Common myeloid progenitor, CD34-positive (primary cell): ENCODE data around the gene GNAI3.

Experiments
- CTCF ChIA-PET: fragments of 350-600 bp; sonication (Branson Sonifier 250); formaldehyde crosslinking; loops from one replicate; lab custom pipeline; 2021; ENCODE audit warnings: antibody characterized with exemption; lab: Charles Lee
- POLR2A ChIA-PET: fragments of 350-600 bp; sonication (Branson Sonifier 250); formaldehyde crosslinking; loops from one replicate; lab custom pipeline; 2021; ENCODE audit warnings: antibody characterized with exemption; lab: Charles Lee
- DNase-seq, 3 donors: peaks; one replicate each; pipeline versions ENCODE4 v3.0.0 to v3.0.0-alpha.2; 2013
- H3K27ac ChIP-seq, 2 experiments: 1 replicate in 1 of 2; 2 replicates in 1 of 2; pipeline ENCODE4 v1.7.0; 2013; ENCODE audit warnings: inconsistent platforms in 2 of 2, low read length in 2 of 2, mild to moderate bottlenecking in 2 of 2, low read depth in 1 of 2, moderate library complexity in 1 of 2; ENCODE audit not compliant: severe bottlenecking in 2 of 2, insufficient read depth in 1 of 2, poor library complexity in 1 of 2
- H3K27me3 ChIP-seq, 5 experiments: replicated peaks in 2 of 5; 1 replicate in 3 of 5; 2 replicates in 2 of 5; pipeline versions ENCODE4 v1.6.1 to v1.7.0; 2013; ENCODE audit warnings: low read length in 4 of 5, mild to moderate bottlenecking in 2 of 5, moderate library complexity in 2 of 5, inconsistent platforms in 1 of 5; ENCODE audit not compliant: insufficient read depth in 5 of 5, control insufficient read depth in 4 of 5
- H3K36me3 ChIP-seq, 4 experiments: 1 replicate in 2 of 4; 2 replicates in 2 of 4; pipeline versions ENCODE4 v1.6.1 to v1.7.0; 2013; ENCODE audit warnings: low read length in 3 of 4, control low read depth in 1 of 4, mild to moderate bottlenecking in 1 of 4; ENCODE audit not compliant: control insufficient read depth in 4 of 4, insufficient read depth in 4 of 4
- H3K4me1 ChIP-seq, 4 experiments: 1 replicate in 3 of 4; 2 replicates in 1 of 4; pipeline versions ENCODE4 v1.6.1 to v1.7.1; 2013; ENCODE audit warnings: low read length in 3 of 4, mild to moderate bottlenecking in 3 of 4, control low read depth in 1 of 4, inconsistent platforms in 1 of 4, moderate library complexity in 1 of 4; ENCODE audit not compliant: control insufficient read depth in 4 of 4, insufficient read depth in 4 of 4; ENCODE audit errors: control extremely low read depth in 1 of 4
- H3K4me3 ChIP-seq, 7 experiments: 1 replicate in 4 of 7; 2 replicates in 3 of 7; pipeline versions ENCODE4 v1.5.1 to v1.7.0; 2013; ENCODE audit warnings: mild to moderate bottlenecking in 7 of 7, low read length in 6 of 7, moderate library complexity in 6 of 7, inconsistent platforms in 2 of 7, low read depth in 2 of 7, control low read depth in 1 of 7; ENCODE audit not compliant: insufficient read depth in 4 of 7, control insufficient read depth in 1 of 7; ENCODE audit errors: extremely low read depth in 1 of 7
- H3K9me3 ChIP-seq, 5 experiments: 1 replicate in 4 of 5; 2 replicates in 1 of 5; pipeline versions ENCODE4 v1.6.1 to v1.7.1; 2013; ENCODE audit warnings: low read length in 4 of 5, mild to moderate bottlenecking in 2 of 5, inconsistent platforms in 1 of 5, low read depth in 1 of 5, moderate library complexity in 1 of 5; ENCODE audit not compliant: control insufficient read depth in 4 of 5, insufficient read depth in 2 of 5; ENCODE audit errors: control extremely low read depth in 1 of 5
- WGBS: methylation state at CpG from one replicate; pipeline ENCODE4 v1.1.5; 2013; ENCODE audit not compliant: insufficient coverage; 5-methylcytosine and 5-hydroxymethylcytosine counted together

The GNAI3 gene

DNA sequence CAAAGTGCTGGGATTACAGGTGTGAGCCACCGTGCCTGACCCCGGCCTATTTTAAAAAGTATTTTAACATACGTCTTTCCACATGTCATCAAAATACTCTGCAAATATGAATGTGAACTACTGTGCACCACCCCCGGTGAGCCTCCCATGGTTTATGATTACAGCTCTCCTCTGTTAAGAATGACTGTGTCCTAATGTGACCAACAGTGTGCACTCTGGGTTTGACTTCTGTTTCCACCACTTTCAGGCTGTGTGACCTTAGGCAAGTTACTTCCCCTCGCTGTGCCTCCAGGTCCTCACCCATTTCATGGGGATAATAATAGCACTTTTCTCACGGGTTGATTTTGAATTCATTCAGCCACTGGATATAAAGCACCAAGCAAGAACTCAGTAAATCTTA lies 85.9 kb downstream of the GNAI3 start:
- H3K36me3 ChIP-seq: peaks cover 7 to 34% (median 28%) of the 10 kb centered on the region in 4 experiments
- peaks cover 0 to 9% (median 4%) of the 10 kb centered on the region in 4 experiments for H3K4me1 ChIP-seq
- no peaks in the 10 kb centered on the region for H3K9me3 ChIP-seq
- DNase-seq: no peak
- ChIA-PET CTCF (interaction anchor here (0.8 to 25.8 kb wide), 6 partner anchors 12 to 144 kb away, joined by 3 to 430 read pairs (median 156); partner anchors contain the start of genes GNAI3, GPR61 and GSTM4), POLR2A (no interaction called here)
- H3K4me3 ChIP-seq: no peak overlapping the region
- H3K27ac ChIP-seq: no peak overlapping the region
- 82% methylated on average over 4 of the region's 6 CpGs for WGBS
- H3K27me3 ChIP-seq: no peaks in the 10 kb centered on the region

DNA sequence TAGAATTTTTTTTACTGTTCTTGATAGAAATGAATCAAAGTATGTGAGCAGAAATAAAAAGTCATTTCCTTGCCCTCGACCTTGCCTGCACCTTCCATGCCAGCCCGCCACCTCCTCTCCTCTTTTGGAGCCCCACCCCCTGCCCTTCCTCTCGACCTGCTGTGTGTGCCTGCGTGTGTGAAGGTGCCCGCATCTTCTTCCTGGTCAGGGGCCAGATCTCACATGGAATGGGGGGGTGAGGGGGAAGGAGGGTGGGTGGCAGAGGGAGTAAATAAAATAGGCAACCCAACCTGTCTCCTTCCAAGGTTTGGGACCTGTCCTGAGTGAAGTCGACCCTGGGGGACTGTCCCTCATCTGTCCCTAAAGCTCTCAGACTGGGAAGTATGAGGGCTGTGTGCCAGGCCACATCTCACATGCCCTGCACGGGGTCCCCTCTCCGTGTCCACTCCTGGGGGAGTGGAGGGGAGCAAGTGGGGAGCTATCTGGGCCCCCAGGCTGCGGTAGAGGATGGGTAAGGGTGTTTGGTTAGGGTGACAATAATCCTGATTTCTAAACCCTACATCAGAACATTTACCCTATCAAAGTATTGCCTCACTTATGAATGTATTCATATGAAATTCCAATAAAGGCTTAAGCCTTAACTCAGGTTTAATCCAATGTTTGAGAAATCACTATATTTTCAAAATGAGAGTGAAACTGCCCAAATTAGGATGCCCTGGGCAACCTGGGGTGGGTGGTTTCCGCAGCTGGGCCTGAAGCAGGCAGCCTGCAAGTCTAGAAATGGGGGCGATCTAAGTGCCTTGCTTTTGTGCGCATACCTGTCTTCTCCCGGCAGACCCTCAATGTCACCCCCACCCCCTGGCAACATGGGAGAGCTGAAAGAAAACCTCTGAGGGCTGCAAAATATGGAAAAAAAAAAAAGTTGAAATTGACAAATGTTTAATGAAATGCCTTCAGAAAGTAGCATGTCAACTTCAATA lies 86.6 kb downstream of the GNAI3 start:
- H3K4me3 ChIP-seq: no peak overlapping the region
- 60% methylated on average over 2 of the region's 13 CpGs for WGBS
- peak in 1 of 3 donors; percentile 41 for DNase-seq
- H3K9me3 ChIP-seq: no peaks in the 10 kb centered on the region
- peaks cover 0 to 15% (median 8%) of the 10 kb centered on the region in 4 experiments for H3K4me1 ChIP-seq
- CTCF ChIA-PET: interaction anchor here (0.8 to 25.8 kb wide), 11 partner anchors 11 to 376 kb away, joined by 3 to 430 read pairs (median 6); partner anchors contain the start of genes GNAI3, GPR61 and GSTM4
- H3K27me3 ChIP-seq: no peaks in the 10 kb centered on the region
- peaks cover 4 to 27% (median 21%) of the 10 kb centered on the region in 4 experiments for H3K36me3 ChIP-seq
- POLR2A ChIA-PET: interaction anchor here (1.1 kb wide), 1 partner anchor 87 kb away, joined by 3 read pairs; no protein-coding TSS in a partner anchor
- H3K27ac ChIP-seq: no peak overlapping the region

DNA sequence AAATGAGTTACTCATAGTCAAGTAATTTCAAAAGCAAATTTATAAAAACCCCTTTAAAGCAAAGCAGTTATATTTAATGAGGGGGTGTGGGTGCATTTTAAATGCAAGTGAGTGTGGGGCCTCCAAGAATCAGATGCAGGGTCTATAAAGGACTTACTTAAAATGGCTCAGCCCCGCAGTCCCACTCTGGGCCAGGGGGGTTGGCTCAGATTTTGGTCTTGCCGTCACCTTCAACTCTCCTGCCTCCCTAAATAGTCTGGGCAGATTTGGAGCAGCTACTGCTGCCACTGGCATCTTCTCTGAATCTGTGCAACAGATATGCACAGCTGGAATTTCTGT lies 87.4 kb downstream of the GNAI3 start:
- 89% methylated on average over 2 of the region's 2 CpGs for WGBS
- POLR2A ChIA-PET: interaction anchor here (1.1 kb wide), 1 partner anchor 88 kb away, joined by 3 read pairs; no protein-coding TSS in a partner anchor
- Histone ChIP-seq H3K27ac (no peak overlapping the region), H3K27me3 (no peaks in the 10 kb centered on the region), H3K4me3 (no peak overlapping the region), H3K9me3 (no peaks in the 10 kb centered on the region), H3K4me1 (peaks cover 0 to 23% (median 12%) of the 10 kb centered on the region in 4 experiments), H3K36me3 (peaks cover 4 to 21% (median 16%) of the 10 kb centered on the region in 4 experiments)
- CTCF ChIA-PET: interaction anchor here (0.9 to 25.8 kb wide), 10 partner anchors 12 to 376 kb away, joined by 3 to 430 read pairs (median 16); partner anchors contain the start of genes CYB561D1, GNAI3, GPR61 and GSTM4
- DNase-seq: no peak

DNA sequence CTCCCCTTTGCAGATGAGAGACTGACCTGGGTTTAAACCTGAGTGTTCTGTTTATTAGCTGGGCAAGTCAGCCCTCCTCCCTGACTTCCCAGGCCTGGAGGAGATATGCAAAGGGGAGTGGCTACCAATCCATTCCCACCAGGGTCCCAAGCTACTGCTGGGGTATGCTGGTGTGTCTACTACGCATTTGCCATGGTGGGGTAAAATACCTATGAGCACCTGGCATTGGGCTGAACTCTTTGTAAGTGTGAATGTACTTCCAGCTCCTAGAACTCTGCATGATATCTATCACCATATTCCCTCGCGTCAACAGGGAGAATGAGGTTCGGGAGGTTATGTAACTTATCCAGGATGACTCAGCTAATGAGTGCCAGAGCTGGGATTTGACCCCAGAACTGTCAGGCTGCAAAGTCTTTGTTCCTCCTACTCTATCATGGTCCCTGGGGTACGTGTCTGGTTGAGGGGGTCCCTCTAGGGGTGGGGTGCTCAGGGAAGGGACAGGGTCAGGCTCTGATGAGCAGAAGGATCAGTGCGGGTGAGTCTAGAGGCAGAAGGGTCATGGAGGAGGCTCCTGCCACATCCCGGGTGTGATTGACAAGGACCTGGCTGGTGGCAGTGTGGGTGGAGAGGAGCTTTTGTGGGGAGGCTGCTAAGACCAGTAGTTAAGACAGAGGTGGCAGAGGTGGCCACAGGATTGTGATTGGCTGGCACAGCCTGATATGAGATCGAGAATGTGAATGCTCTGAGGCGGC lies 88.0 kb downstream of the GNAI3 start:
- no peak overlapping the region for H3K27ac ChIP-seq

DNA sequence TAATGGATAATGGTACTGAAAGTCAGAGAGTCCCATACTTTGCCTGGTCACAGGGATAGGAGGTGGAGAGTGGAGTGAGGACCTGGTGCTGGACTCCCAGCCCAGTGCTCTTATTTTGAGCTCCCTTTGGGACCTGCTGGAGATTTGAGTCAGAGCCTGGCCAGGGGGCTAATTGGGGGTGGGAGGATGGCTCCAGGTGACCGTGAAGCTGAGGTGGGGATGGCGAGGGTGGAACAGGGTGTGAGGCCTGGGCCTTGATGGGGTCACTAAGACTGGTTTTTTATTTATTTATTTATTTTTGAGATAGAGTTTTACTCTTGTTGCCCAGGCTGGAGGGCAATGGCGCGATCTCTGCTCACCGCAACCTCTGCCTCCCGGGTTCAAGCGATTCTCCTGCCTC lies 89.0 kb downstream of the GNAI3 start:
- Histone ChIP-seq H3K9me3 (no peaks in the 10 kb centered on the region), H3K27ac (no peak overlapping the region), H3K27me3 (no peaks in the 10 kb centered on the region), H3K36me3 (peaks cover 0 to 5% (median 2%) of the 10 kb centered on the region in 4 experiments), H3K4me1 (peaks cover 0 to 33% (median 13%) of the 10 kb centered on the region in 4 experiments), H3K4me3 (no peak overlapping the region)
- 100% methylated on average over 6 of the region's 7 CpGs for WGBS
- ChIA-PET CTCF (interaction anchor here (1.0 to 25.8 kb wide), 10 partner anchors 7 to 346 kb away, joined by 3 to 430 read pairs (median 44); partner anchors contain the start of genes AHCYL1, CYB561D1, GNAI3 and GPR61), POLR2A (interaction anchor here (0.9 kb wide), 1 partner anchor 125 kb away, joined by 3 read pairs; no protein-coding TSS in a partner anchor)
- no peak for DNase-seq

More for the DNA sequence above, 88.0 kb downstream of the GNAI3 start:
- Histone ChIP-seq H3K27me3 (no peaks in the 10 kb centered on the region), H3K9me3 (no peaks in the 10 kb centered on the region), H3K36me3 (peaks cover 0 to 16% (median 11%) of the 10 kb centered on the region in 4 experiments), H3K4me3 (no peak overlapping the region), H3K4me1 (peaks cover 0 to 28% (median 13%) of the 10 kb centered on the region in 4 experiments)
- CTCF ChIA-PET: interaction anchor here (0.6 to 25.8 kb wide), 13 partner anchors 9 to 615 kb away, joined by 3 to 430 read pairs (median 6); partner anchors contain the start of genes AHCYL1, CYB561D1, GNAI3 and GPR61
- DNase-seq: no peak
- POLR2A ChIA-PET: interaction anchor here (0.9 to 1.1 kb wide), 2 partner anchors 88 to 126 kb away, joined by 3 read pairs; no protein-coding TSS in a partner anchor
- WGBS: 85% methylated on average over 5 of the region's 9 CpGs

DNA sequence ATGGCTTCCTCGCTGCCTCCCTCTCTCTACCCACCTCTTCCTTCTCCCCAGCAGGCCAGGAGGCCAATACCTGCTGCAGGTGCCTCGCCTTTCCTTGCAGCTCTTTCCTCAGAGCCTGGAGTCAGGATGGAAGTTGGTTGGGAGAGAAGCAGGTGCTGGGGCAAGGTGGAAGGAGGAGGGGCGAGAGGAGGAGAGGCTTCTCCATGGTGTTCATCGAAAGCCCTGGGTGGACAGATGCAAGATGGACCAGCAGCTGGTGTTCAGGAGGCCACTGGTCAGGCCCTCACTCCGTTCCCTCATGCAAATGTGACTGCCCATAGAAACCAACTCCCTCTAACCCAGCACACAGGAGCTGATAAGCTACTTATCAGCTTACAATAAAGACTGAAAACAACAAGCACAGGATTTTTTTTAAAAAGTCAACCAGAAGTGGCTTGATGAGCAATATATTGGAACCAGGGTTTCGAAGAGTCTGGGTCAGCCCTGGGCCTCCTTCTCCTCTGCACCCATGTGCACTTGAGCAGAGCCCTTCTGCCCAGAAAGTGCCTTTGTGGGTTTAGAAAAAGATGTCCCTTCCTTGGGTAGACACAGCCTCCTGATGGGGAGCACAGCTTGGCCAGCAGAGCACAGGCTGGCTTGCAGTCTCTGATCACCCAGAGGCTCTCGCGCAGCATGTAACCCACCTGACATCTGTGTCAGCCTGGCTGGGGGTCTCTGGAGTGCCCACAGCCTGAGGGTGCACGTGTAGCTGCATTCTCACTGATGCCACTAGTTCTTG lies 90.8 kb downstream of the GNAI3 start:
- CTCF ChIA-PET: interaction anchor here (0.6 to 25.8 kb wide), 30 partner anchors 9 to 372 kb away, joined by 3 to 430 read pairs (median 8); partner anchors contain the start of genes AHCYL1, AMPD2, GNAI3 and GNAT2
- 80% methylated on average over 5 of the region's 9 CpGs for whole genome bisulfite sequencing
- H3K4me1 ChIP-seq: peaks cover 0 to 44% (median 20%) of the 10 kb centered on the region in 4 experiments
- H3K27me3 ChIP-seq: no peaks in the 10 kb centered on the region
- H3K27ac ChIP-seq: no peak overlapping the region
- H3K9me3 ChIP-seq: no peaks in the 10 kb centered on the region
- no peak for DNase-seq
- H3K4me3 ChIP-seq: no peak overlapping the region
- H3K36me3 ChIP-seq: no peaks in the 10 kb centered on the region
- POLR2A ChIA-PET: interaction anchor here (1.2 kb wide), 1 partner anchor 134 kb away, joined by 4 read pairs; no protein-coding TSS in a partner anchor
